ENCODE measurements around the gene KASH5. TPM values are rescaled to one million over a fixed set of nuclear protein-coding genes. Genes with fewer than 3 reads are reported as not detected.

The KASH5 gene
- total and polyA plus RNA-seq, 2 of the 13 experiments (the other 11 are each of a cell fraction or from before 2014, with no cell fraction given), result not detected

DNA sequence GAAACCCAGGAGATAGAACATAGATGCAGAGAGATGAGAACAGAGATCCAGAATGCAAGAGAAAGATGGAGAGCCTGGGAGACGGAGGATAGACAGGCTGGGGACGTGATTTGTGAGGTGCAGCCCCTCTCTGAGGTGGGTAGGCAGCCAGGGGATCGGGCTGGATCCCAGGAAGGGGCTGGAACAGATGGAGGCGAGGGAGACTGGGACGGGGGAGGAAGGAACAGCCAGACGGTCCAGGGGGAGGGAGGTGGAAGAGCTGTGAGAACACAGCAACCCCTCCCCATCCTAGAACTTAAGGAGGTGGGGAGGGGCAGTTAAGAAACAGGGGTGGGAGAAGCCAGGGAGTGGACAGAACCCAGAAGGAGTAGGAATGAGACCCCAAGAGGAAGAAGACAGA is 50.2 kb downstream of the KASH5 start:
- no peak for FAIRE-seq
- H3K4me2 ChIP-seq (ENCODE audit: low read depth, low read length), result no peak overlapping the region
- H3K79me2 ChIP-seq (ENCODE audit: insufficient read depth, low read length), result no peaks in the 10 kb centered on the region
- DNase-seq (ENCODE audit: low spot score), result no peak
- peaks cover 8 to 84% of the 10 kb centered on the region in 2 experiments for H3K27me3 ChIP-seq (ENCODE audit: control insufficient read depth in 1 of 2, insufficient read depth in 2 of 2, low read length in 2 of 2)
- in situ Hi-C loops (cut with HindIII; ENCODE audit: extremely low pct_ligation_motif_present, low pct_unique_long_range_greater_than_20kb) (no loop called here), intact Hi-C loops (cut with micrococcal nuclease; ENCODE audit: unreplicated experiment) (no loop called here)
- H3K27ac ChIP-seq (ENCODE audit: extremely low read length, insufficient read depth, low read length), result no peak overlapping the region
- ATAC-seq, result no peak
- 3% methylated on average over 6 of the region's 6 CpGs for WGBS (ENCODE audit: low lambda C conversion rate)
- H3K9me3 ChIP-seq (ENCODE audit: low read length), result no peaks in the 10 kb centered on the region
- H4K20me1 ChIP-seq (ENCODE audit: insufficient read depth, low read length), result peaks cover 5% of the 10 kb centered on the region; the same call in 1 of the 2 replicates
- no peak overlapping the region for H2AFZ ChIP-seq (ENCODE audit: low read length)
- CTCF ChIA-PET (ENCODE audit: low intra/inter-chr PET ratio, low total read pairs), result no interaction called here
- BruUV-seq (replicated peaks), result no TSS peak
- H3K4me3 ChIP-seq (replicated peaks in 1 of 3; ENCODE audit: insufficient read depth in 1 of 3, low read depth in 2 of 3, low read length in 3 of 3), result no peak overlapping the region
- H3K9ac ChIP-seq (ENCODE audit: insufficient read depth, low read depth, low read length), result no peak overlapping the region
- TF ChIP-seq MIER3 (CRISPR knock-in tag; IDR thresholded peaks at IDR 0.05; ENCODE audit: borderline replicate concordance) (no peak), ZNF225 (CRISPR knock-in tag; IDR thresholded peaks at IDR 0.05) (no peak), ZNF558 (CRISPR knock-in tag; IDR thresholded peaks at IDR 0.05; ENCODE audit: borderline replicate concordance) (no peak), ZNF577 (CRISPR knock-in tag; IDR thresholded peaks at IDR 0.05; ENCODE audit: borderline replicate concordance, low read depth) (no peak), ZNF143 (CRISPR knock-in tag; IDR thresholded peaks at IDR 0.05) (no peak), FOXA1 (IDR thresholded peaks at IDR 0.05) (no peak), FOXA1 (CRISPR knock-in tag; IDR thresholded peaks at IDR 0.05) (no peak), HNF4G (IDR thresholded peaks at IDR 0.05; ENCODE audit: borderline replicate concordance, low read depth, low read length) (no peak), HNF4G (CRISPR knock-in tag; IDR thresholded peaks at IDR 0.05; ENCODE audit: borderline replicate concordance, low read depth) (no peak), HNRNPLL (IDR thresholded peaks at IDR 0.05; ENCODE audit: low read depth, low read length, poor library complexity, severe bottlenecking) (no peak), ZNF75D (CRISPR knock-in tag; IDR thresholded peaks at IDR 0.05; ENCODE audit: borderline replicate concordance) (no peak), FIP1L1 (IDR thresholded peaks at IDR 0.05; ENCODE audit: borderline replicate concordance, insufficient read depth, low read depth, low read length) (no peak)
- TF ChIP-seq, protein P1, sequence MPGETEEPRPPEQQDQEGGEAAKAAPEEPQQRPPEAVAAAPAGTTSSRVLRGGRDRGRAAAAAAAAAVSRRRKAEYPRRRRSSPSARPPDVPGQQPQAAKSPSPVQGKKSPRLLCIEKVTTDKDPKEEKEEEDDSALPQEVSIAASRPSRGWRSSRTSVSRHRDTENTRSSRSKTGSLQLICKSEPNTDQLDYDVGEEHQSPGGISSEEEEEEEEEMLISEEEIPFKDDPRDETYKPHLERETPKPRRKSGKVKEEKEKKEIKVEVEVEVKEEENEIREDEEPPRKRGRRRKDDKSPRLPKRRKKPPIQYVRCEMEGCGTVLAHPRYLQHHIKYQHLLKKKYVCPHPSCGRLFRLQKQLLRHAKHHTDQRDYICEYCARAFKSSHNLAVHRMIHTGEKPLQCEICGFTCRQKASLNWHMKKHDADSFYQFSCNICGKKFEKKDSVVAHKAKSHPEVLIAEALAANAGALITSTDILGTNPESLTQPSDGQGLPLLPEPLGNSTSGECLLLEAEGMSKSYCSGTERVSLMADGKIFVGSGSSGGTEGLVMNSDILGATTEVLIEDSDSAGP (CRISPR knock-in tag; IDR thresholded peaks at IDR 0.05; ENCODE audit: borderline replicate concordance), result no peak
- TF ChIP-seq, protein P2, sequence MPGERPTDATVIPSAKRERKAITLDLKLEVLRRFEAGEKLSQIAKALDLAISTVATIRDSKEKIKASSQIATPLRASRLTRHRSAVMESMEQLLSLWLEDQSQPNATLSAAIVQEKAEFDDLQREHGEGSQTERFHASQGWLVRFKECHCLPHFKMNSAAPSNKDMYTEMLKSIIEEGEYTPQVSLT (CRISPR knock-in tag; IDR thresholded peaks at IDR 0.05; ENCODE audit: borderline replicate concordance, low read depth), result no peak
- TF ChIP-seq, protein P3, sequence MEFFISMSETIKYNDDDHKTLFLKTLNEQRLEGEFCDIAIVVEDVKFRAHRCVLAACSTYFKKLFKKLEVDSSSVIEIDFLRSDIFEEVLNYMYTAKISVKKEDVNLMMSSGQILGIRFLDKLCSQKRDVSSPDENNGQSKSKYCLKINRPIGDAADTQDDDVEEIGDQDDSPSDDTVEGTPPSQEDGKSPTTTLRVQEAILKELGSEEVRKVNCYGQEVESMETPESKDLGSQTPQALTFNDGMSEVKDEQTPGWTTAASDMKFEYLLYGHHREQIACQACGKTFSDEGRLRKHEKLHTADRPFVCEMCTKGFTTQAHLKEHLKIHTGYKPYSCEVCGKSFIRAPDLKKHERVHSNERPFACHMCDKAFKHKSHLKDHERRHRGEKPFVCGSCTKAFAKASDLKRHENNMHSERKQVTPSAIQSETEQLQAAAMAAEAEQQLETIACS (CRISPR knock-in tag; IDR thresholded peaks at IDR 0.05), result no peak
- H3K36me3 ChIP-seq (replicated peaks in 1 of 2; ENCODE audit: control insufficient read depth in 1 of 2, insufficient read depth in 2 of 2, low read length in 2 of 2), result no peaks in the 10 kb centered on the region
- POLR2A ChIA-PET, result no interaction called here
- H3K4me1 ChIP-seq (ENCODE audit: insufficient read depth, low read length), result peaks cover 12% of the 10 kb centered on the region

All from HepG2 (cell line).